Fibroblast of lung (primary cell): ENCODE data around the gene PPIP5K1.

Source experiments
- CTCF ChIP-seq, 2 donors: IDR thresholded peaks in 1 of 2; conservative IDR thresholded peaks in 1 of 2; 1 replicate in 1 of 2; 2 replicates in 1 of 2; pipeline ENCODE4 v1.5.1; 2011 to 2012; ENCODE audit warnings: low read length in 2 of 2, control low read depth in 1 of 2, inconsistent platforms in 1 of 2, low read depth in 1 of 2, mild to moderate bottlenecking in 1 of 2
- EZH2 ChIP-seq: IDR thresholded peaks from 2 replicates; pipeline ENCODE4 v1.5.1; 2012; ENCODE audit warnings: low read length, control low read depth, mild to moderate bottlenecking; ENCODE audit errors: missing control alignments

GRCh38 chr15:43541785-43542184, 48.2 kb downstream of the PPIP5K1 start:
- TF ChIP-seq CTCF (conservative IDR thresholded peaks at IDR 0.05 in 1 of 2, IDR thresholded peaks at IDR 0.05 in 1 of 2; ENCODE audit: low read depth in 1 of 2, low read length in 2 of 2) = no peak
- no peak for TF ChIP-seq EZH2
